ENCODE data around the gene GPN2.

DNA sequence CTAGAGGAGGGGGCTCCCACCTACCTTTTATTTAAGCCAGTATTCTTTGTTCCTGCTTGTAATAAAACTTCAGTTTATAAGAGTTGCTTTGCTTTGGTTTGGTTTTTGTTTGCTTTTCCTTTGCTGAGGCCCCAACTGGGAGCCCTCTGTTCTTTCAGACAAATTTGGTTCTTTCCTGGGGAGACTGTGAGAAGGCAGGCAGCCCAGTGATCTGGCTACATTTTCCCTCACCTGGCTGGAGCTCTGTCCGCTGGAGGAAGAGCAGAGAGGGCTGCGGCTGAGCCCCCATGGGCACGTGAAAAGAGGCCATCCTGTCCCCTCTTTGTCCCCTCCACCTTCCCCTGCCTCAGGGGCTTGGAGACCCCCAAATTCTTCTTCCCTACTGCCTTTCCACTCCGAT, 34.4 kb downstream of the GPN2 start:
- no peak for TF ChIP-seq ARNT (IDR thresholded peaks at IDR 0.05)
- TF ChIP-seq KDM1A (IDR thresholded peaks at IDR 0.05): no peak
- no peak for TF ChIP-seq RAD21 (CRISPR knock-in tag; conservative IDR thresholded peaks at IDR 0.05 in 1 of 2, IDR thresholded peaks at IDR 0.05 in 1 of 2)
- TF ChIP-seq FOXK2 (conservative IDR thresholded peaks at IDR 0.05 in 1 of 2, IDR thresholded peaks at IDR 0.05 in 1 of 2; ENCODE audit: low read depth in 2 of 2): no peak
- no peak for TF ChIP-seq BHLHE40 (IDR thresholded peaks at IDR 0.05; ENCODE audit: low read length)

All from K562 (cell line).